Ovary (tissue), 3 donors: ENCODE measurements around the gene CCDC33.

ENCODE experiments used
- CTCF ChIP-seq, 3 donors: fragments of 450-650 bp in 2 of 3; fragments of 200-600 bp in 1 of 3; IDR thresholded peaks; one replicate each; pipeline versions ENCODE4 v1.5.1 to v1.8.0; 2016 to 2022; ENCODE audit warnings: antibody characterized with exemption in 3 of 3, mild to moderate bottlenecking in 1 of 3
- EP300 ChIP-seq: sonication (generic); formaldehyde crosslinking; IDR thresholded peaks from one replicate; pipeline ENCODE4 v1.6.1; 2017; ENCODE audit warnings: antibody characterized with exemption
- POLR2A ChIP-seq: fragments of 450-650 bp; IDR thresholded peaks from one replicate; pipeline ENCODE4 v1.6.1; 2017; ENCODE audit warnings: antibody characterized with exemption, mild to moderate bottlenecking, moderate library complexity
- donor health status: DM: no; HTN: no; CAD: no.

- TF ChIP-seq CTCF (IDR thresholded peaks at IDR 0.05) (no peak), POLR2A (no peak), EP300 (no peak)
These were observed 23.6 kb upstream of the CCDC33 start for GRCh38 chr15:74212494-74212893.
